HG02588 (cell line): ENCODE measurements around the gene BLACAT1.

ENCODE experiments used
- ATAC-seq: cut with Tn5 transposase; IDR thresholded peaks from one replicate; pipeline ENCODE4 v1.9.1; 2021; ENCODE audit warnings: mild to moderate bottlenecking, moderate library complexity; ENCODE audit not compliant: unreplicated experiment

BLACAT1 gene

GRCh38 chr1:205455581-205456382 is at the start of gene BLACAT1:
Gene BLACAT1 (minus strand): TSS chr1:205456045.
- no peak for ATAC-seq

GRCh38 chr1:205505076-205505729 is 49.4 kb upstream of the BLACAT1 start:
- ATAC-seq: no peak

DNA sequence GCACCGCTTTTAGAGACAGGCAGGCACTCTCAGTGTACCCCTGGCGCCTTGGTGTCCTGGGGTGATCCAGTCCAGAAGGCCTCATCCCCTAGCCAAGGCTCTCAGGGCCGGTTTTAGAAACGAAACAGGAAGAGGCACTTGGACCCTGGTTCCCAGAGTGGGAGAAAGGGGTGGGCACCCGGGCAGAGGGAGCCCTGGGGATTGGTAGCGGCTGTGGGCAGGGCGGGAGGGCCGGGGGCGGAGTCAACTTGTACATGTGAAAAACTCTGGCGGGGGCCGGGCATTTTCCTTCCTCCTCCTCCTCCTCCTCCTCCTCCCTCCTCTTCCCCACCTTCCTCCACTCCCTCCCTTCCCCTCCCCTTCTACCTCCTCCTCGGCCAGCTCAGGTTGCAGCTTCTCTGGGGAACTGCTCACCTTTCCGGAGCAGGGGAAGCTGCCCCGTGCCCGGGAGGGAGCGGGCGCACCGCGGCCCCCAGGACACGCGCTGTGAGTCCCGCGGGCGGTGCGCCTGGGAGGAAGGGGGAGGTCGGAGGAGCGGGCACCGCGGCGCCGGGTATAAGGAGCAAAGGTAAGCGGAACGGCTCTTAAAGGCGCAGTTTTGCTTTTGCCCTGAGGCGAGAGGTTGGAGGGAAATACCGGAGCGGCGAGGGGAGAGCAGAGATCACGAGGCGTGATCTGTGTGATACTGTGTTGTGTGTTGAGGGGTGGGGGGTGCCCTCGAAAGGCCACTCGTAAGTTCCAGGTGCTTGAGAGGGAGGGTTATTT is 48.6 kb upstream of the BLACAT1 start, which contains the start of gene CDK18:
CDK18 (plus strand) TSS at position 359 of the 765 bp plus-strand sequence. CDS start 18,499 bp downstream, outside the sequence.
- ATAC-seq: no peak

GRCh38 chr1:205502992-205503391 is 47.1 kb upstream of the BLACAT1 start:
- no peak for ATAC-seq

GRCh38 chr1:205502111-205502810 is 46.4 kb upstream of the BLACAT1 start:
- ATAC-seq: no peak

- ATAC-seq: no peak
Observed at GRCh38 chr1:205500240-205501233, 44.7 kb upstream of the BLACAT1 start.

DNA sequence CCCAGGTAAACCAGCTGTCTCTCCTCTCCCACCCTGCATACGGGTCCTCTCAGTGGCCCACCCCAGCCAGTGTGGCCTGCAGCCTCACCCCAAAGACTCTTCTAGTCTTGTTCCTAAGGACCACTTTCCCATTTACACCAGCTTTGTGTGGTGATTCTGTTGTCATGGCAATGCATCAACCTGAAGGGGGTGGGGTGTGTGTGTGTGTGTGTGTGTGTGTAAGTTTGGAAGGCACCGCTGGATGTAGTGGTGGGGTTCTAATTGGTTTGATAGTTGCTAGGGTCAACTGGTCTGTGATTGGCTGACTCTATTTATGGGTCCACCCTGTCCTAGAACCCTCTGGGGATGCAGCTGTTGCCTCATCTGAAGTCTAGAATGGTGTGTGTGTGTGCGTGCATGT is 43.9 kb upstream of the BLACAT1 start:
- no peak for ATAC-seq

DNA sequence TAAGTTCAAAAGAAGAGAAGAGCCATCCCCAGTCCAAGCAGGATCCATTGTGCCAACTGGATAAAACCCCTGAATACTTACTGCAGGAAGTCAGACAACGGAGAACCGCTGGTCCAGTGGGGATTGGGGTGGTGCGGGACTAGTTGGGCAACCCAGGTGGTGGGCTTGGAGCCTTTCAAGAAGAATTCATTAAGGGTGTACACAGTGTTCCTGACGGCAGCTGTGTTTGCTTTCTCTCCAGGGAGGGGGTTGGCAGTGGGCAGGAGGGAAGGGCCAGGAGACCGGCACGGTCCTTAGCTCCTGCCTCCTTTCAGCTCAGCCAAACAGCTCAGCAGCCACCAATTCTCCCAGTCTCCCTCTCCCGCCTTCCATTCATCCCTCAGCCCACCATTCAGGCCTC is 41.5 kb upstream of the BLACAT1 start:
- no peak for ATAC-seq

DNA sequence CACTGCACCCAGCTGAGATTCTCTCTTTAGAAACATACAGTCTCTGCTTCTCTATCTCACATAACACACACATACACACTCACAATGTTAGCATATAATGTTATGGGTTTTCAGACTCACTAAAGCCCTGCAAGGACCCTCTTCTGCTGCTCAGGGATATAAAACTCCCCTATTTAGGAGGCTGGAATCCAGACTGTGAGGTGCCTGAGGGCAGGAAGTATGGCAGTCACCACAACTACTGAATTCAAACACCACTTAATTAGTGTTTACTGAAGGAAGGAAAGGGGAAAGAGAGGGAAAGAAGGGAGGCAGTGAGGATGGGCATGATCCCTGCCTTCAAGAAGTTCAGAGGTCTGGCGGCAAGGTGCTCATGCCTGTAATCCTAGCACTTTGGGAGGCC is 40.8 kb upstream of the BLACAT1 start:
- ATAC-seq: no peak

DNA sequence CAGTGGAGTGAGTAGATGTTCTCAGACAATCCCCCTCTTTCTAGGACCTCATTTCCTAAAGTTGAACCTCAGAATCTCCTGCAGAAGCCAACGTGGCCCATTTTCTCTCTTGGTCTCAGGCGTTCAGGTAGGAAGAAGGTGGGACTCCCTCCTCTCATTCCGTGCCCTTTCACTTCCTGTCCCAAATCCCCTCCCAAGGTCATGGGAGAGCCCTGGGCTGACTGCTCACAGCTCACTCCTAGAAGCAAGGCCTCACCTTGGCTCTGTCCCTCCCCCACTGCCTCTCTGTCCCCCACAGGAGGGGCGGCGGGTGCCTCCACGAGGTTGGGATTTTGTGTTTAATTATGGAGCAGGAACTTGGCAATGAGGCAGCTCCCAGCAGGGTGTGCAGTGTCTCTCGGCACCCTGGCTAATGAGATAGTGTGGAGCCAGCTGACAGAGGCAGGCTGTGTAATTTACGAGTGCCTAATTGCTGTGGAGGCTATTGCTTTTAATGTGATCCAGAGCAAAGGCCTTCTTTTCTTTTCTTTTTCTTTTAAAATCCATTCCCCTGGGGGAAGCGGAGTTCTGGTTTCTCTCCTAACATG is 39.5 kb upstream of the BLACAT1 start:
- no peak for ATAC-seq

DNA sequence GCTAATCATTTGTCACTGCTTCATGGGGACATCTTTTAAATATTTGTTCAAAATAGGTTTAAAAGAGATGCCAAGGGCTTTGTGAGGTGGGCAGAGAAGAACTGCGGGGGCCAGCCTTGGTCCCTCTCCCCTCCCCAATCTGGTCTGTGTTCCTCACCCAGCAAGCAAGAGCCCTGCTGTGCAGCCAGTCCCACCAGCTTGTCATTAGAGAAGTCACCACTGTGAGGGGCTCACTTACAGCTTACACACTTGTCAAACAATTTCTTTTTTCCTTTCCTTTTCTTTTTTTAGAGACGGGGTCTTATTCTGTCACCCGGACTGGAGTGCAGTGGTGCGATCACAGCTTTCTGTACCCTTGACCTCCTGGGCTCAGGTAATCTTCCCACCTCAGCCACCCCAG is 38.3 kb upstream of the BLACAT1 start:
- ATAC-seq: no peak

DNA sequence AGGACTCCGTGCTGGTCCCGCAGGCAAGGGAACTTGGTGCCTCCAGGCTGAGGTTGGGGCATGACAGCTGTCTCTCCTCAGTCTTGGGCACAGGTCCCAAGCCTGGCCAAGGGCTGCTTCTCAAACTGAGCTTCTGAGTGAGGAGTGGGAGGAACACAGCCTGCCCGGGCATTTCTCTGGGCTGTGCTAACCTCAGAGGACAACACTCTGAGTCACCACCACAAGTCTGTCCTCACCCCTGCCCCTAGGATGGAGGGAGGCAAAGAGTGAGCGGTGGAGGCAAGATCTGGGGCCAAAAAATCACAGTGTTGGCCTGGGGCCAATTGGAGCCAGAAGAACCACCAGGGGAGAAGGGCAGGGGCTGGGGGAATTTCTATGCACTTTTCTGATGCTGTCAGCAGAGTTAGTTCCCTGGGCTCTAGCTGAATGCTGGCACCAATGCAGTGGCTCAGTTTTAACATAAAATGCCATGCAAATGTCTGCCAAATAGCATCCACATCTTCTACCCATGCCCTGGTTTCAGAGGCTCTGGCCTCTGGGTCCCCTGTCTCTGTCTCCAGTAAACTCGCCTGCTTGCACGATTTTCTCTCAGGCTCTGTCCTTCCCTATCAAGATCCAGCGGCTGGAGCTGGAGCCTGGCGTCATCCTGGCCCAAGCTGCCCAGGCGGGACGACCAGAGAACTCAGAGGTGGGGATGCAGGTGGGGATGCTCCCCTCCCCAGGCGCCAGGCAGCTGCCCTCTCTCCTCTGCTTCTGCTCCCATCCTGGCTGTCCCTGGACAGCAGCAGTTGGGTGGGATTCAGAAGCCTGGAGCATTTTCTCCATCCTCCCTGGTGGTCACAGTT is 37.6 kb upstream of the BLACAT1 start:
- ATAC-seq: no peak

- ATAC-seq: no peak
Observed at GRCh38 chr1:205492774-205493173, 36.9 kb upstream of the BLACAT1 start.

DNA sequence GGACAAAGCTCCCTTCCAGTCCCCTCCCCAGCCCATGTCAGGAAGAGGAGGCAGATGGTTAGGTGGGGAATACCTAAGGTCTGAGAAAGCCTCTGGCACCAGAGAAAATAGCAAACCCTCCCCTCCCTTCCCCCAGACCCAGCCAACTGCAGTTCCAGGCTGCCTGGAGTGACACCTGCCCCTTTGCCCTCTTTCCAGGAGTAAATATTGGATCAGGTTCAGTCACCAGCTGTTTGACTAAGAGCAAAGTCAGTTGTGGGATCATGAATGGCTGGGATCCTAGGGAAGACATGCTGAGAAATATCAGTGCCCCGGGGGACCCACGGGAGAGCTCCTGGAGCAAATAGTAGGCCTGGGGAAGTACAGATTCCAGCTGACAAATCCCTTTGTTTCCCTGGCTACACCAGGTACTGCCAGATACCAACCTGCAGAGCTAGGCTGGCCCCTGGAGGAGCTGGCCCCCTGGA is 36.4 kb upstream of the BLACAT1 start:
- ATAC-seq: no peak

DNA sequence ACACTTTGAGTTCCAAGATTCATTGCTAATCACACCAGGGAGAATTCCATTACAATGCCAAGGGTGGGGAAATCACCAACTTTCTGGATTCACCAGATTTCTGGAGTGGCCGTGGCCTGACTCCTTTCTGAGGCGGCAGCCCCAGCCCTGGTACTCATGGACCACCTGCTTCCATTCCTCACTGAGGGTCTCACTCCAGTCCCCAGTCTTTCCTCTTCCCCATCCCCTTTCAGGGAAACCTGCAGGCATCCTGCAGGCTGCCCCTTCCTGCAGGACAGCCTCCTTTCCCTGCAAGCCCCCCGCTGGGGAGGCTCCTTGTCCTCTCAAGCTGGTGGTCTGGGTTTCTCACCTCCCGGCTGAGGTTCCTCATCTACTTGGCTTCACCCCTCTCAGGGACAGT is 35.9 kb upstream of the BLACAT1 start:
- no peak for ATAC-seq

- ATAC-seq: no peak
Observed at GRCh38 chr1:205488074-205488723, 32.4 kb upstream of the BLACAT1 start.

DNA sequence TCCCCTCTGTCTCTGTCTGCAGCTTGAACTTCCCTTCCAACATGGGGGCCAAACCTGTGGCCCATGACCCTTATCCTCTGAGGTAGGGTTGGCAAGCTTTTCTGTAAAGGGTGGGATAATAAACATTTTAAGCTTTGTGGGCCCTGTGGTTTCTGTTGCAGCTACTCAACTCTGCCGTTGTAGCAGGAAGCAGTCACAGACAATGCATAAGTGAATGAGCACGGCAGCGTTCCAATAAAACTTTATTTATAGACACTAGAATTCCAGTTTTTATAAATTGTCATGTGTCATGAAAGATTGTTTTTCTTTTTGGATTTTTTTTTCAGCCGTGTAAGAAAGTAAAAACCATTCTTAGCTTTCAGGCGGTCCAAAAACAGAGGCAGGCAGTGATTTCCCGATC is 30.4 kb upstream of the BLACAT1 start:
- ATAC-seq: no peak
